Parathyroid adenoma (tissue), 2 donors: ENCODE measurements around the gene CCR6.

ENCODE experiments used
- H2AFZ ChIP-seq: fragments of 300-600 bp; sonication (generic); one replicate; pipeline ENCODE4 v1.7.0; 2017; ENCODE audit warnings: antibody characterized with exemption, mild to moderate bottlenecking
- H3K27ac ChIP-seq: fragments of 300-600 bp; sonication (generic); one replicate; pipeline ENCODE4 v1.7.0; 2017
- H3K27me3 ChIP-seq: fragments of 300-600 bp; sonication (generic); one replicate; pipeline ENCODE4 v1.7.0; 2017; ENCODE audit warnings: low read length; ENCODE audit not compliant: control insufficient read depth, insufficient read depth
- H3K36me3 ChIP-seq: fragments of 300-600 bp; sonication (generic); one replicate; pipeline ENCODE4 v1.7.0; 2017; ENCODE audit warnings: low read length; ENCODE audit not compliant: control insufficient read depth, insufficient read depth
- H3K4me1 ChIP-seq: fragments of 300-600 bp; sonication (generic); one replicate; pipeline ENCODE4 v1.7.0; 2017; ENCODE audit warnings: control low read depth
- H3K4me2 ChIP-seq: fragments of 300-600 bp; sonication (generic); one replicate; pipeline ENCODE4 v1.7.0; 2017; ENCODE audit warnings: low read length
- H3K4me3 ChIP-seq: fragments of 300-600 bp; sonication (generic); one replicate; pipeline ENCODE4 v1.7.0; 2017; ENCODE audit warnings: low read depth, low read length
- H3K79me2 ChIP-seq: fragments of 300-600 bp; sonication (generic); one replicate; pipeline ENCODE4 v1.7.0; 2017; ENCODE audit warnings: control low read depth
- H3K9ac ChIP-seq: fragments of 300-600 bp; sonication (generic); one replicate; pipeline ENCODE4 v1.7.0; 2017; ENCODE audit warnings: mild to moderate bottlenecking
- H3K9me3 ChIP-seq: fragments of 300-600 bp; sonication (generic); one replicate; pipeline ENCODE4 v1.7.0; 2017; ENCODE audit warnings: low read length; ENCODE audit not compliant: control insufficient read depth
- TF ChIP-seq, protein P1 (sequence below): fragments of 300-600 bp; sonication (generic); IDR thresholded peaks from one replicate; pipeline ENCODE4 v1.7.0; 2017; ENCODE audit warnings: antibody characterized with exemption, mild to moderate bottlenecking
- donor health status: primary hyperparathyroidism.

The CCR6 gene

DNA sequence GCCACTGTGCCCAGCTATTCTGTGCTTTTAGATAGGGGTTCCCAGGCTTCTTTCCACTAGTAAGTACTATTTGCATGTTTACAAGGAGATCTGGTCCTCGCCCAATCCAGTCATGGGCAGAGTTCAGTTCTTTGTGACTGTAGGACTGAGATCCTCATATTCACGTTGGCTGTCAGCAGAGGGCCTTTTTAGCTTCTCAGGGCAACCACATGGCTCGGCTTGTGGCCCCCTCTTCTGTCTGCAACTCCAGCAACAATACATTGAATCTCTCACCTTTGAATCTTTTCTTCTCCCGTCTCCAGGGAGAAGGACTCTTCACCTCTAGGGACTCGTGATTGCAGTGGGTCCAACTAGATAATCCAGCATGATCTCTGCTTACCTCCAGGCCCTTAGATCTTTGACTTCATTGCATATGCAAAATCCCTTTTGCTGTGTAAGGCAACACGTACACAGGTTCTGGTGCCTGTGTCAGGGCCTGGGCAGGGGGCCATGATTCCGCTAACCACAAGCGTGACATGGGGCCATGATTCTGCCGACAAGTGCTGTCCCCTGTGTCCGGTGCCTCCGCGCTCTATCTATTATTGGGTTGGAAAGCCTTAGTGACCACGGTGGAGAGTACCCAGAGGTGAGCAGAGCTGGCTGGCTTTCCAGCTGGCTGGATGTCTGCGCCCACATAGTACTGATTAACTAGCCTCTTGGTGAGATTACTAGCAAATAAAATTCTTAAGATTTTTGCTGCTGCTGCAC, 5.1 kb downstream of the CCR6 start:
- Histone ChIP-seq H3K79me2 (no peaks in the 10 kb centered on the region), H3K9me3 (no peaks in the 10 kb centered on the region), H3K27ac (no peak overlapping the region), H3K4me3 (no peak overlapping the region), H2AFZ (no peak overlapping the region), H3K36me3 (no peaks in the 10 kb centered on the region), H3K9ac (no peak overlapping the region), H3K27me3 (no peaks in the 10 kb centered on the region), H3K4me1 (no peaks in the 10 kb centered on the region), H3K4me2 (no peak overlapping the region)
- TF ChIP-seq, protein P1, sequence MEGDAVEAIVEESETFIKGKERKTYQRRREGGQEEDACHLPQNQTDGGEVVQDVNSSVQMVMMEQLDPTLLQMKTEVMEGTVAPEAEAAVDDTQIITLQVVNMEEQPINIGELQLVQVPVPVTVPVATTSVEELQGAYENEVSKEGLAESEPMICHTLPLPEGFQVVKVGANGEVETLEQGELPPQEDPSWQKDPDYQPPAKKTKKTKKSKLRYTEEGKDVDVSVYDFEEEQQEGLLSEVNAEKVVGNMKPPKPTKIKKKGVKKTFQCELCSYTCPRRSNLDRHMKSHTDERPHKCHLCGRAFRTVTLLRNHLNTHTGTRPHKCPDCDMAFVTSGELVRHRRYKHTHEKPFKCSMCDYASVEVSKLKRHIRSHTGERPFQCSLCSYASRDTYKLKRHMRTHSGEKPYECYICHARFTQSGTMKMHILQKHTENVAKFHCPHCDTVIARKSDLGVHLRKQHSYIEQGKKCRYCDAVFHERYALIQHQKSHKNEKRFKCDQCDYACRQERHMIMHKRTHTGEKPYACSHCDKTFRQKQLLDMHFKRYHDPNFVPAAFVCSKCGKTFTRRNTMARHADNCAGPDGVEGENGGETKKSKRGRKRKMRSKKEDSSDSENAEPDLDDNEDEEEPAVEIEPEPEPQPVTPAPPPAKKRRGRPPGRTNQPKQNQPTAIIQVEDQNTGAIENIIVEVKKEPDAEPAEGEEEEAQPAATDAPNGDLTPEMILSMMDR = no peak

DNA sequence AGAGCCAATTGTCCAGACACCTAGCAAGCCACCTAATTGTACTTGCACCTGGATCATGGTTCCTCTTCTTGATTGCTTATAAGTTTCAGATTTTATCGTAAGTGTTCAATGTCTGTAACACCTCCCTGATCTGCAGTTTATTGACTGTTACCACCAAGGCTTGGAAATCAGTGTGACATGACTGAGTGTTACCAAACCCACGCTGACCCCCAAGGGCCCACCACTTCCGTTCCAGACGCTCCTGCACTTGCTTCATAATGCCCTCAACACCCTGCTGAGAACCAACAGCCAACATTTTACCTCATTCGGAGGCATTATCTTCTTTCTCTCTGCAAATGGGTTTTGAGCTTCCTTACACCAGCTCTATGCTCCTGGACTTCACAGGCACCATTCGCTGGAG, 6.3 kb downstream of the CCR6 start:
- H3K9me3 ChIP-seq = no peaks in the 10 kb centered on the region
- H3K27ac ChIP-seq = no peak overlapping the region
- no peak overlapping the region for H3K9ac ChIP-seq
- H2AFZ ChIP-seq = no peak overlapping the region
- no peak overlapping the region for H3K4me3 ChIP-seq
- no peaks in the 10 kb centered on the region for H3K79me2 ChIP-seq
- H3K4me1 ChIP-seq = no peaks in the 10 kb centered on the region
- TF ChIP-seq, protein P1 = no peak
- no peaks in the 10 kb centered on the region for H3K27me3 ChIP-seq
- no peaks in the 10 kb centered on the region for H3K36me3 ChIP-seq
- H3K4me2 ChIP-seq = no peak overlapping the region

DNA sequence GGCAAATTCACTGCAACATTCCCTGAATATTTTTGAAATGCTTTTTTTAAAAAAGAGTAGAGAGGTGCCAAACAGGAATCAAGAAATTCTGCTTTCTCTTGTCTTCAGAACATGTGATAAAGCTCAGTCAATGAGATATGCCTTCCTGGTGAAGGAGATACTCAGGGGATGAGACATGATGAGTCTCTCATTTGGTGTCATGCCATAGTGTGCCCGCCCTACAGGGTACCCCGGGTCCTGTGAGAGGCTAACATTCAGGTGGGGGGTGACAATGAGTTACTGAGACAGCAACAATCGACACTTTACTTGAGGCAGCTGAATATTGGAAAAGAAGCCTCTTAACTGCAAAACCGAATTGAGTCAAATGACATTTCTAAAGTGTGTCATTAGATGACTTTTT, 6.7 kb downstream of the CCR6 start:
- Histone ChIP-seq H3K4me2 (no peak overlapping the region), H2AFZ (no peak overlapping the region), H3K27ac (no peak overlapping the region), H3K4me3 (no peak overlapping the region), H3K9me3 (no peaks in the 10 kb centered on the region), H3K4me1 (no peaks in the 10 kb centered on the region), H3K79me2 (no peaks in the 10 kb centered on the region), H3K9ac (no peak overlapping the region), H3K27me3 (no peaks in the 10 kb centered on the region), H3K36me3 (no peaks in the 10 kb centered on the region)
- TF ChIP-seq, protein P1 = no peak

DNA sequence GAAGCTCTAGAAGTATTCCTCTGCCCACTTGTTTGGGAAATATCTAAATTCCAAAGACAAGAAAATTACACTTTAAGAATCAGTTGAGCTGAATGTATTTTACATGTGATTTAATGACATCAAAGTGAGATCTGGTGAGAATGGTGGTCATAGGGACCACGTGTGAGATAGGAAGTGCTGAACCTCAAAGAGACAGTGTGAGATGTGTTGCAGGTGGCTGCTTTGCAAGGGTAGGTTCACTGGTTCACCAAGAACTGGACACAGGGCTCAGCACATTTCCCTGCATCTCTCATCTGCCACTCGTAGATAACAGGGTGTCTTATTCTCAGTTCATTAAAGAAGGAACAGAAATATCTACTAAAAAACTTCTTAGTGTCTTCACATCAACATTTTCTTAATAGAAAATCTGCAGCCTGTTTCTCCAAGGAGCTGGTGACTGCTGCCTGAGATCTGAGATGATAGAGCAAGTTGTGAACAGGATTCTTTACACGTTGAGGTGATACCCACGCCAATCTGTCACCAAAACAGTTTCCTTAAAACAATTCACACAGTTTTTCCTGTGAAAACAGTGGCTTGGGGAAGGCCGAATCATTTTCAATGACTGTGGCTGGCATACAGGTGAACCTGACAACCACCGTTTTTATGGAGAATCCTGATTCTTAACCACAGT, 7.2 kb downstream of the CCR6 start:
- Histone ChIP-seq H3K4me2 (no peak overlapping the region), H3K27ac (no peak overlapping the region), H3K9ac (no peak overlapping the region), H3K9me3 (no peaks in the 10 kb centered on the region), H3K79me2 (no peaks in the 10 kb centered on the region), H3K27me3 (no peaks in the 10 kb centered on the region), H2AFZ (no peak overlapping the region), H3K36me3 (no peaks in the 10 kb centered on the region), H3K4me1 (no peaks in the 10 kb centered on the region), H3K4me3 (no peak overlapping the region)
- TF ChIP-seq, protein P1 = no peak
